Amniotic stem cell (primary cell): Measurements from ENCODE around the gene LPAR6.
"Not testable (repeated sequence)": the region's sequence is repeated elsewhere in the genome, so short reads cannot be mapped to it uniquely, and the experiment has no call there.

Experiments
- DNase-seq: peaks from one replicate; lab custom pipeline; 2025; lab: John Stamatoyannopoulos, UW

LPAR6 gene, protein sequence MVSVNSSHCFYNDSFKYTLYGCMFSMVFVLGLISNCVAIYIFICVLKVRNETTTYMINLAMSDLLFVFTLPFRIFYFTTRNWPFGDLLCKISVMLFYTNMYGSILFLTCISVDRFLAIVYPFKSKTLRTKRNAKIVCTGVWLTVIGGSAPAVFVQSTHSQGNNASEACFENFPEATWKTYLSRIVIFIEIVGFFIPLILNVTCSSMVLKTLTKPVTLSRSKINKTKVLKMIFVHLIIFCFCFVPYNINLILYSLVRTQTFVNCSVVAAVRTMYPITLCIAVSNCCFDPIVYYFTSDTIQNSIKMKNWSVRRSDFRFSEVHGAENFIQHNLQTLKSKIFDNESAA

DNA sequence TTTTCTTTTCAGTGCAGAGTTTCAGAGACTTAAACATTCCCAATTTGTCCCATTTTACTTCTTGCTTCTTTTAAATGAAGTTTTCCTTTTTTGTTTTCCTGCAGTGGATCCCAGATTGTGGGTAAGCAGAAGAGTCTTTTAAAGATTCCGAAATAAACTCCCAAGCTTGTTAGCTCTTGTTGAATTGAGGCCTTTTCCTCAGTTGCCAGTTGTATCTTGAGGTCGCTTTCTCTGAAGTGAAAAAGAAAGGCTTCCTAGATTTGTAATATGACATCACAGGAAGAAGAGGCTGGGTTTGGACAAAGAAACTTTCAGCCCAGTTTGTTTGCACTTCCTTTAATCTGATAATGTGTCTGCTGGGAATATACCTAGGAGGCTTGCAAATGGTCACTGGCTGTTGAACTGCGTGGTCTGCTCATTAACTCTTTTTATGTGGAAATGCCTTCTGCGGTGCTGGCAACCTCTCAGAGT, at the start of gene LPAR6:
TSS of gene LPAR6 (minus strand) at position 233 of the 471 bp plus-strand sequence. CDS start 690 bp downstream, outside the sequence.
- DNase-seq, result no peak

DNA sequence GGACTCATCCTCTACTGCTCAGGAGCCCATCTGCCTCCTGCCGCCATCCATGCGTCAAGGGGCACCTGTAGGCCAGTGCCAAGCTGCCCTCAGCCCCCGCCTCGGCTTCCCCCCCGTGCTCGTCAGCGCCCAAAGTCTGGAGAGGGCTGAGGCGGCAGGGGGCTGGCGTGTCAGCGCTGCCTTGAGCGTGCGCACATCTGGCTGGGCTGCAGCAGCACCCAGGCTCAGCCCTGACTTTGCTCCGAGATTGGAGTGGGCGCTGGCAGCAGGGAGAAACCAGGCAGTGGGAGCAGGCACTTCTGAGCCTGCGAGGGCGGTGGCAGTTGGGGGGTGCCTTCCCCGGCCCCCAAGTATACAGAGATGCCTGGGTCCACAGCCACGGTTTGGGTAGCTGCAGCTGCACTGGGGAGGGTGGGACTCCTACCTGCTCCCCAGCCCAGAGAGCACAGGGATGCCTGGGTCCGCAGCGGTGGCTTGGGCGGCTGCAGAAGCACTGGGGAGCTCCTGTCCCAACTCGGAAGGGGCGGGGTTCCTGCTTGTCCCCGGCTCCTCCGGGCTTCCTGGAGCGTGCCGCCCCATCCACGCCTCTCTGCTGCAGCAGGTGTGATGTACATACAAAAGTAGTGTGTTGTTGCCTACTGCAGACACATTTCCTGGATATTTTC, 44.8 kb upstream of the LPAR6 start:
- DNase-seq, result no peak

DNA sequence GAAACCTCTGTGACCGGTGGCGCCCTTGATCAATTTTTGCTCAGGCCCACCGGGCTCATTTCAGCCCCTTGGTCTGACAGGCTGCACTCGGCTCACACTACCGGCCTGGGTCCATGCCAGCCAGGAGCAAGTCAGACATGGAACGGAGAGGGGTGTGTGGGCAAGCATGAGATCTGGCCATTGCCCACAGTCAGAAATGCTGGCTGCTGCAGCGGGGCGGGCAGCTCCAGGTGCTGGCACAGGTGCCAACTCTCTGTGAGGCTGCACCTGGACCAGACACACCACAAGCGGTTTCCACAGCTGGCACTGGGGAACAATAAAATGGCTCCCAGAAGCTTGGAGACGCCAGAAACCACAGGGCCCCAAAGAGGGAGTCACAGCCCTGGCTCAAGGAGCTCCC, 43.6 kb upstream of the LPAR6 start:
- no peak for DNase-seq

DNA sequence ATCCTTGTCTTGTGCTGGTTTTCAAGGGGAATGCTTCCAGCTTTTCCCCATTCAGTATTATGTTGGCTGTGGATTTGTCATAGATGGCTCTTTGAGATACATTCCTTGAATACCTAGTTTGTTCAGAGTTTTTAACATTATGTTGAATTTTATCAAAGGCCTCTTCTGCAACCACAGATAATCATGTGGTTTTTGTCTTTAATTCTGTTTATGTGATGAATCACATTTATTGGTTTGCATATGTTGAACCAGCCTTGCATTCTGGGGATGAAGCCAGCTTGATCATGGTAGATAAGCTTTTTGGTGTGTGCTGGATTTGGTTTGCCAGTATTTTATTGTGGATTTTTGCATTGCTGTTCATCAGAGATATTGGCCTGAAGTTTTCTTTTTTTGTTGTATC, 38.3 kb upstream of the LPAR6 start:
- DNase-seq, result not testable (repeated sequence)

DNA sequence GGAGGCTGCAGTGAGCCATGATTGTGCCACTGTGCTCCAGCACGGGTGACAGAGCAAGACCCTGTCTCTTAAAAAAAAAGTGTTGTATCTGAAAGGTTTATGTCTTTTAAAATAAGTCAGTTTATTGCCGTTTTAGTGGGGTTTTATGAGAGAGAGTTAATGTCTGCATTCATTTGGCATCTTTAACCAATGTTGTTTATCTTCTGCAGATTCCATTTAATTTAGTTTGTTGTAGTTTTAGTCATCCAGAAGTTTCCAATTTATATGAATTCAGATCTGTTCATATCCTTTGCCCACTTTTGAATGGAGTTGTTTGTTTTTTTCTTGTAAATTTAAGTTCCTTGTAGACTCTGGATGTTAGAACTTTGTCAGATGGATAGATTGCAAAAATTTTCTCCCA, 36.7 kb upstream of the LPAR6 start:
- no peak for DNase-seq

DNA sequence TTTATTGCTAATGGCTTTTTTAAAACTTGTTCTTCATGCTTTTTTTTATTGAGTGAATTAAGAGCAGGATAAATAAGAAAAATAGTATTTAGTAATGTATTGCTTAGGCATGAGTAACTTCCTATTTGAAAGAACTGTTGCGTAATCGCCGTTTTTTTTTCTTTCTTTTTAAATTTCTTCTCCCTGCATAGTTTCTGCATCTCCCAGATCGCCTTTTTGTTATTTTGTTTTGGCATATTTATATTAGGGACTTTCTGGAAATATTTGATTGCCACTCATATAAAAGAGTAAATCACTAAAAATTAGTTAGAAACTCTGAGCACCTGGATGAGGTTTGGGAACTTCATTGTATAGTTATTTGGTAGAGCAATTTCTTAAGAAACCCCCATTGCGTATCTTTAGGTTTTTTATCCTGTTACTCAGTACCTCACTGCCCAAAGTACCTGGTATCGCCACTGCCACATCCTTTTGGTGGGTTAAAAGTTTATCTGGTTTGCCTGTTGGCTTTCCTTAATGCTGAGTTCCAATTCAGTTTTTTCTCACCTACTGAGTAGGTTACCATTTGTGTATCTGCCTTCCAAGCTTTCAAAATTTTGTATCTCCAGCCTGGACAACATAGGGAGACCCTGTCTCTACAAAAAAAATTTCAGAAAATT, 36.2 kb upstream of the LPAR6 start:
- DNase-seq, result peak; percentile 52

DNA sequence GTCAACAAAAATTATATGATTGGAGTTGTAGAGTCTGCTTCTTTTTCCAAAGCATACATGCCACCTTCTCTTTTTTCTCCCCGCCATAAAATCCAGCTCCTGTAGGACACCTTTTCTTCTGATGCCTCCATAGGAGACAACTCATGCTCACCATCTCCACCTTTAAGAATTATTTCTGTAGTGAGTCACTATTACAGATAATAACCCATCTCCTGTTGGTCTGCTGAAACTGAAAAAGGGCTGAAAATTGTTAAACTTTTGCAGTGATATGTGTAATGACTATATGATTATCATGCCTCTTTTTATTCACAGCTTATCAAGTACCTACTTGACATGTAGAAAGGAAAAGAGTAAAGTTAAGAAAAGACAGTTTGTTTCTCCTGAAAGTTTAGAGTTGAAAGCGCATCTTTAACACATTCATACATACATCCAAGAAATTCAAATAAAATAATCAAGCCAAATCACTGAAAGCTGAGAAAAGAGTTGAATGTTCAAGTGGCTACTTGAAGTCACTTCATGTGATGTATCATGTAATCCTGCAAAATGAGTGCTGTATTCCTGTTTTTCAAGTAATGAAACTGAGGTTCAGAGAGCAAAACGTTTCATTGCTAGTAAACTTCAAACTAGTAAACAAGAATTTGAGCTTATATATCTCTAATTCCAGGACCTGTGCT, 35.5 kb upstream of the LPAR6 start:
- DNase-seq, result no peak

DNA sequence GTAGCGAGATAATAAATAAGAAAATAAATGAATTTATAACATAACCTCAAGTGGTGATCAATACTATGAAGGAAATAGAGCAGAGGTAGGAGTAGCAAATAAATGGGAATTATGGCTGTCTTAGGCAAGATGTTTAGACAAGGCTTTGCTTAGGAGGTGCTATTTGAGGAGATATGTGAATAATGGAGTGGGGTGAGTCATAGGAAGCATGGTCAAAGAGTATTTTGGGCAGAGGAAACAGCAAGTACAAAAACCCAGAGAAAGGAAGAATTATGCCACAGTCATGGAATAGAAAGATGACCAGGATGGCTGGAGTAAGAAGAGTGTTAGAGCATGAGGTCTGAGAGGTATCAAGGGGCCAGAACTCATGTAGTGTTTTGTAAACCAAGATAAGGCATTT, 33.6 kb upstream of the LPAR6 start:
- no peak for DNase-seq

DNA sequence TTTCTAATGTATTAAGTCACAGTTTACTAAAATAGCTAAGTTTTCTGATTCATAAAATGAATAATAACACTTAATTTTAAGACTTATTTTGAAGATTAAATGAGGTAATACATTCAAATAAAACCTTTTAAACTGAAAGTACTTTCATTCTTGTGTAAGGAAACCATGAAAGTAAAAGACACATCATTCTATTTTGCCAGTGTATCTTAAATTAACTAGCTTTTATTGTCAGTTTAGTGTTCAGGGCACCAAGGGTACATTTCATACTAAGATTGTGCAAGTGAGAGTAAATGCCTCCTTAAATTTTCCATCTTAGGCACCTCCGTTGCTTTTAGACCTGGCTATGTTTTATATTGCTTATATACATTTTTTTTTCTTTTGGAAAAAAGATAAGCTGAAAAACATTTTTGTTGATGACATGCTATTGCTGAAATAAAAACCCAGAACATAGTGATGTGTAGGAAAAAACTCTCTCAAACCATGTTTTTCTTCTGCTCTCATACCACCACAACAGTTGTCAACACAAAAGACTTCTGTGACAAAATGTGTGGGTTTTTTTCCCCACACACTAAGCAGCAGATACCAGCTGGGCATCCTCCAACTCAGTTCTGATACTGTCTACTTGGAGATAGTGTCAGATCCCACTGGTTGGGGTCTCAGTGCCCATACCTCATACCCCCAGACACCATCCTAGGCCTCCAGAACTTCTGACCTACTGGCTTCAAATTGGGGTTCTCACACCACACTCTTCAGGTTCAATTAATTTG, 30.7 kb upstream of the LPAR6 start:
- DNase-seq, result no peak

DNA sequence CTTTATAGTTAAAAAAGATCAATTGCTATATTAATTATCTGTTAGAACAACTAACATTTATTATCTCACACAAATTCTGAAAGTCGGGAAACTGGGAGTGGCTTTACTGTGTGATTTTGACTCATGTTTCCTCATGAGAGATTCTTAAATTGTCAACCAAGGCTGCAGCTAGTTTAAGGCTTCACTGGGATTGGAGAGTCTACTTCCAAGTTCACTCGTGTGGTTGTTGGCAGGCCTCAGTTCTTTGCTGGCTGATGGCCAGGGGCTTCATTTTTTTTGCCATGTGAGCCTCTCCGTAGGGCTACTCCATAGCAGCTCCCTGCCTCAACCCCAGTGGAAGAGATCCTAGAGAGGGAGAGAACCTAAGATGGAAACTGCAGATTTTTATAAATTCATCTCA, 24.5 kb upstream of the LPAR6 start:
- no peak for DNase-seq

DNA sequence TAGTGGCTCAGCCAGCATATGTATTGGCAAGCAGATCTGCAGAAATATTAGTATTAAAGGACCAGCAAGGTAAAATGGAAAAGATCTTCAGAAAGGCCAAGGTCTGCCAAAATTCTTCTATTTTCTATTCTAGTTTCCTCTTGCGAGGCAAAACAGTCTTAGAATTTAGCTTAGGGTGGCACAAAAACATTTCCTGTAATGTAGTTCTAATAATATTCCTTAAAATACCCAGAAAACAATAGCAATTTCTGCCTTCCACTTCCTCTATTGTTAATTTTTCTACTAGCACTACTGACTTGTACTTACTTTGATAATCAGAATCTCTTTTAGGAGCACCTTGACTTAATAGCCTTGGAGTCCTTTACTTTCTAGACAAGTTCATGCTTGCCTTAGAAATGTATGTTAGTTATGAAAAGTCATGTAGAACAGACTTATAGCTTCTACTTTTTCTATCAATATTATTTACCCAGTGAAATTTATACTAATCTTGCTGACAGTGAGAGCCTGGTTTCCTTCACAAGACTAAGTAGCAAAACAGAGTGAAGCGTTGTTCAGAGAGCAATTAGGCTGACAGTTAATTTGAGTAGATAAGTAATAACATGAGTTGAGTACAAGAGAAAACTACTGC, 23.9 kb upstream of the LPAR6 start:
- DNase-seq, result no peak

DNA sequence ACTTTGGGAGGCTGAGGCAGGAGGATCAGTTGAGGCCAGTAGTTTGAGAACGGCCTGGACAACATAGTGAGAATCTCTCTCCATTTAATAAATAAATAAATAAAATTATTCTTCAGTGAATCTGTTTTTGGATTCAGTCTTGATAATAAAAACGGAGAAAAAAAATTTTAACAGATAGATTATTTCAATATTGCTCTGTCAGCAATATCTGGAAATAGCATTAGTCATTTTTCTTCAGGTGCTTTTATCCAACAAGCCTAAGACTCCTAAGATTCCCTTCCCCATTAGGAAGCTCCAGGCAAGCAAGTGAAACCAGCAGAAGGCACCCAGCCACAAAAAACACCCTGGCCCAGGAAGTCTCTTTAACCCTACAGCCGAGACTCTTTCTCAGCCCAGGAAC, 21.3 kb upstream of the LPAR6 start:
- DNase-seq, result no peak

DNA sequence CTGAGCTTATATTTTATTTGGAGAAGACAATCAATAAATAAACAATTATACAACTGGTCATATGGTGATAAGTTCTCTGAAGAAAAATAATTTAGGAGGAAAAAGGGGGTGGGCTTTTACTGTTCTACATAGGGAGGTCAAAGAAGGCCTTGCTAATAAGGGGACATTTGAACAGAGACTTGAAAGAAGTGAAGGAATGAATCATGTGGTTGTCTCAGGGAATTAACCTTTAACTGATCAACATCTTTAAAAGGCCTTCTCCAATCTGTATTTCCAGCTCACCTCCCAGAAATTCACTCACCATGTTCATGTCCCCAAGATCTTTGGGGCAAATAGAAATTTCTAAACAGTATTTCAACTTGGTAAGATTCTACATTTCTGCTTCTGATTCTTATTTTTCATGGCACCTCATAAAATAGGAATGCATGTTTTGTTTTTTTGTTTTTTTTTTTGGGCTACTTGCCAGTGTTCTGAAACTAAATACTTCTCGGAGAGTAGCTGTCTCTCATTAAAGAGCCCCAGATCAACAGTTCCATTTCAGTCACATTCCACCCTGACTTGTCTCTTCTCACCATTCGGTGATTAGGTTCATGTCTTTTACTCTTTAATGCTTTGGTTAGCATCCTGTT, 19.2 kb upstream of the LPAR6 start:
- no peak for DNase-seq

DNA sequence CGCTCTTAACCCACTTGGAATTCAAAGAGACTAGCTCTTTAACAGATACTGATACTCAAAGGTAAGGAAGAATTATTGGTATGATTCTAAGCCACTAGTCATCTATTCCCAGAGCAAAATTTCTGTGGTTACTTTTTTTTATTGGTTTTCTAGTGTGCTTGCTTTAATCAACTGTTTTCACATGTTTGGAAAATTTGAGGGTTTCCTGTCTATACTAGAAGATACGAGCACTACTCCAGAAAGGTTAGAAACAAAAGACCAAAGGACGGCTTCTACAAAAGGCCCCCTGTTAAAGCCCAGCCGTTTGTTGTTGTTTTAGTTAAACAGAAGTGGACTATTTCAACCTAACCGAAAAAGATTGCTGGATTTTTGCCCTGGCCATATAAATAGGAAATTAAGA, 18.5 kb upstream of the LPAR6 start:
- no peak for DNase-seq

DNA sequence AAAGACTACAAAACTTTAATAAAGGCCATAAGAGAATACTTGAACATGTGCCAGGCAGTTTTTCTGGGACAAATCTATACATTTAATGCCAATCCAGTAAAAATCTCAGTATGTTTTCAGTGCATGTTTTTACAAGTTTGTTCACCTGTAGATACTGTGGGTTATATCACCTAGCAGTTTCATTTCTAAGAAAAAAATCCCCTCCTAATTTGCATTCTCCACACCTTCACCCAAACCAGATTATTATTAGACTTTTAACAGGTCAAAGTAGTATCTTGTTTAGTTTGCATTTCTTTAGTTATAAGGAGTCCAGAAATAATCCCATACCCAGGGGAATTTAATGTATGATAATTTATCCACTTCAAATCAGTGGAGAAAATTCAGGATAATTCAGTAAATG, 17.0 kb upstream of the LPAR6 start:
- no peak for DNase-seq

DNA sequence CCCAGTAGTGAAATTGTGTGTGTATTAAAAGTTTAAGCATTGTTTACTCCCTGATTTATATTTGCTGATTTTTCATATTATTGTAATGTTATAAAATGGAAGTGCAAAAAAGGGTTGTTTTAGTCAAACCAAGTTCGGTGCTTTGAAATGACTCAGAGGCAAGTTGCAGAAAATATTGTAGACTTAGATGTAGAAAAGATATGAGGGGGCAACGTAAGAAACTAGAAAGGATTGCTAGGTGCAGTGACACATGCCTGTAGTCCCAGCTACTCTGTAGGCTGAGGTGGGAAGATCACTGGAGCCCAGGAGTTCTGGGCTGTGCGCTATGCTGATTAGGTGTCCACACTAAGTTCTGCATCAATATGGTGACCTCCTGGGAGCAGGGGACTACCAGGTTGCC, 16.1 kb upstream of the LPAR6 start:
- no peak for DNase-seq

DNA sequence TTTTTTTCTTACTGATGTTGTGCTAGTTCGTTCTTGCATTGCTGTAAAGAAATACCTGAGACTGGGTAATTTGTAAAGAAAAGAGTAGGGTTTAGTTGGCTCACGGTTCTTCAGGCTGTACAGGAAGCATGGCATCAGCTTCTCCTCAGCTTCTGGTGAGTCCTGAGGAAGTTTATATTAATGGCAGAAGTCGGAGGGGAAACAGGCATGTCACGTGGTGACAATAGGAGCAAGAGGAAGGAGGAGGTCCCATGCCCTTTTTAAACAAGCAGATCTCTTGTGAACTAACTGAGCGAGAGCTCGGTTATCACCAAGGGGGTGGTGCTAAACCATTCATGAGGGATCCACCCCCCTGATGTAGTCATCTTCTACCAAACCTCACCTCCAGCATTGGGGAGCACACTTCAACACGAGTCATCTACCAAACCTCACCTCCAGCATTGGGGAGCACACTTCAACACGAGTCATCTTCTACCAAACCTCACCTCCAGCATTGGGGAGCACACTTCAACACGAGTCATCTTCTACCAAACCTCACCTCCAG, 13.9 kb upstream of the LPAR6 start:
- DNase-seq, result not testable (repeated sequence)

DNA sequence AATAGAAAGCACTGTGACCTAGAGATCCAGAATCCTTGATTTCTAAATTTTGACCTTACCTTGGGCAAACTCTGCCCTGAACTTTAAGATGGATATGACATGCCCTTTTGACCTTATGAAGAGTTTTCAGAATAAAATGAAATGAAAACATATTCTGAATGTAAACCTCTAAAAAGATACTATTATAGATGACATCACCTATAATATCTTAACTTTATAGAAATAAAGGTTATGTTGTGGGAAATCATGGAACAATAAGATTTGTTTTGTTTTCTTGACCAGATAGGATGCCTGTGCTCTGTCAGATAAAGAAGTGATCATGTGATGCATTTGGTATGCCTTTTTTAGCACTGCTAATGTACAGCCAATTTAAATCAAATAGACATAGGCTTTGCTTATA, 13.1 kb upstream of the LPAR6 start:
- no peak for DNase-seq

DNA sequence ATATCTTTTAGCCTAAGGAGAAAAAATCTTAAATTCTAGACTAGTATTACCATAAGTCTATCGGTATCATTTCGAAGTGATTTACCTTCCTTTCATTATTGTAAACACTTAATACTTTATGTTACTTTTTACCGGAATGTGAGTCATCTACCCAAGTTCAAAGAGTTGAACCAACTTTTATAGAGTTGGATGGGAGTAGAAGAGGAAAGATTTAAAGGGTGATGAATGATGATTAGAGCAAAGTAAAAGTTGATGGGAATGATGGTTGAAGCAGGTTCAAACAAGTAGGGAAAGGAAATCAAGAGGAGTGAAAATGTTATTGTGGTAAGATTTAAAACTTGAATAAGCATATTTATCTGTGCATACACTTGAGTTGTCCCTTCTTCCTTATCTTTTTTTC, 11.3 kb upstream of the LPAR6 start:
- no peak for DNase-seq

DNA sequence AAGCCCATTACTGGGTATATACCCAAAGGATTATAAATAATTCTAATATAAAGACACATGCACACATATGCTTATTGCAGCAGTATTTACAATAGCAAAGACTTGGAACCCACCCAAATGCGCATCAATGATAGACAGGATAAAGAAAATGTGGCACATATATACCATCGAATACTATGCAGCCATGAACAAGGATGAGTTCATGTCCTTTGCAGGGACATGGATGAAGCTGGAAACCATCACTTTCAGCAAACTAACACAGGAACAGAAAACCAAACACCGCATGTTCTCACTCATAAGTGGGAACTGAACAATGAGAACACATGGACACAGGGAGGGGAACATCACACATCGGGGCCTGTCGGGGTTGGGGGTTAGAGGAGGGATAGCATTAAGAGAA, 9.1 kb upstream of the LPAR6 start:
- not testable (repeated sequence) for DNase-seq

DNA sequence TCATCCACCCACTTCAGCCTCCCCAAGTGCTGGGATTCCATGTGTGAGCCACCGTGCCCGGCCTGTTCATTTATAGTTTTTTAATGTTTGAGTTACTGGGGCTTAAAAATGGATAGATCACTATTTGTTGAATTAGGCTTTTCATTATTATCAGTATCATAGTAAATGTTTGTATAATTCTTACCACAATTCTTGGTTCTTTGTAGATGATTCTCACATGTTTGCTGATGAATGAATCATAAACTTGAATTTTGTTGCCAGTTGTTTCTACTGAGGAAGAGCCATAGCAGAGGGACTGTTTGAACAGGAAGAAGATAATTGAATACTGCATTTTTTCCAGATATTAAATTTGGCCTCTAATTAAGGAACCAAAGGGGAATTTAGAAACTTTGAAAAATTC, 2.6 kb upstream of the LPAR6 start:
- no peak for DNase-seq
